ENCODE measurements around the gene RILPL2.

GRCh38 chr12:123398177-123398549 lies 38.3 kb downstream of the RILPL2 start:
- TF ChIP-seq EZH2phosphoT487 (IDR thresholded peaks at IDR 0.05; ENCODE audit: insufficient read depth, low read depth), result no peak
- TF ChIP-seq EZH2 (IDR thresholded peaks at IDR 0.05; ENCODE audit: insufficient read depth, poor library complexity, severe bottlenecking), result no peak

Data from GM23248 (cell line).